Measurements from ENCODE around the gene RASD2.

The RASD2 gene

DNA sequence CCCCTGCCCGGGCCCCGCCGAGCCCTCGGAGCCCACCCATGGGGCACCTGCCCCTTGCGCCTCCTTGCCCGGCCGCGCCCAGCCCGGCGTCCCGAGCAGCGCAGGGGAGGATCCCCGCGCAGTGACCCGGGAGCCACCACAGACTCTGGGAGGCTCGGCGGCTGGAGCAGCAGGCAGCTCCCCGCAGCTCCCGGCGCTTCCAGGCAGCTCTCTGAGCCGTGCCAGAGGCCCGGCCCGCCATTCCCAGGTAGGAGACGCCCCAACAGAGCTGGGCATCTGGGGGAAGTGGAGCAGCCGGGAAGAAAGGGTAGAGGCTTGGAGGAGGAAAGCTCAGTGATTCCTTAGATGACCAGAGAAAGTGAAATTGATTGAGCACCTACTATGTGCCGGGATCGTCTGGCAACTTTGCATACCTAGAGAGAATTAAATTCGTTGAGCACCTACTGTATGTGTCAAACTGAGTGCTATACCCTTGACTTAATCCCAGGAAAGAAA lies 670 bp downstream of the RASD2 start:
- no peak for DNase-seq (ENCODE audit: low read depth, low spot score)

DNA sequence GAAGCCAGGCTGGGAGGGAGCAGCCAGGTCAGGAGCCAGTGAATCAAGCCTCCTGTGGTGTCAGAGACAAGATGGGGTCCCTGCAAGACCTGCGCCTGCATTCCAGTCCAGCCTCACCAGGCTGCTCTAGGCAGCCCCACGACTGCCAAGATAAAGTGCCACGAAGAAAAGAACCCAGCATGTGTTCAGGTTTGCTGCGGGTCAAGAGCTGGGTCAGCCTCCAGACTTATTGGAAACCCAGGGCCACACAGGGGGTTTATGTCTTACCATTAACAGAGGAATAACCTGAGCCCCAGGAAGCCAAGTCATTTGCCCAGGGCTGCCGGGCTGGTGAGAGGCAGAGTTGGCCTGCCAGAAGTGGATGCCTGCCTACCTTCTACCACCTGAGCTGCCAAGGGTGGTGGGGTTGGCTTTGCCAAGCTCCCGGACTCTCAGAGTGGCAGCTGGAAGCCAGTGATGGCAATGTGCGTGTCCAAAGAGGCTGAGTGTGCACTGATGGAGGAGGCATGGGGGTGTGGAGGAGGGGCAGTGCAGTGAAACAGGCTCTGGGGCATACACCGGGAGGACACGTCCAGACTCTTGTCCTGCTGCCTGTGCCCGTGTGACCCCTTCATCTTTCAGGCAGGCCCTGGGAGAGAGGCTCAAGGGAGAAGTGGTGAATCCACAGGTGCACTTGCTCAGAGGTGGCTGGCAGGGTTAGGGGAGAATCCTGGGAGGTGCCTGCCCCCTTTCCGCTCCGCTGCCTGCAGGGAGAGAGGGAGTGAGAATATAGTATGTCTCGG lies 1.7 kb downstream of the RASD2 start:
- no peak for DNase-seq (ENCODE audit: low read depth, low spot score)

- no peak for DNase-seq (ENCODE audit: low read depth, low spot score)
Observed at GRCh38 chr22:35542939-35543516, 2.4 kb downstream of the RASD2 start.

DNA sequence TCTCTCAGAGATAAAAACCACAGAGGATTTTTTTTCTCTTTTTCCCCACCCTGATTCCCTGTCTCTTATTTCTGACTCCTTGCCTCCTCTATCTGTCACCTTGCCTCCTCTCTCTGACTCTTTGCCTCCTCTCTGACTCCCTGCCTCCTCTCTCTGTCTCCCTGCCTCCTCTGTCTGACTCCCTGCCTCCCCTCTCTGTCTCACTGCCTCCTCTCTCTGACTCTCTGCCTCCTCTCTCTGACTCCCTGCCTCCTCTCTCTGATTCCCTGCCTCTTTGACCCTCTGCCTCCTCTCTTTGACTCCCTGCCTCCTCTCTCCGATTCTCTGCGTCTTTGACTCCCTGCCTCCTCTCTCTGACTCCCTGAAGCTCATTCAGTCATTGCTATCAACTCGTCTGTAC lies 3.1 kb downstream of the RASD2 start:
- no peak for DNase-seq (ENCODE audit: low read depth, low spot score)

- DNase-seq (ENCODE audit: low read depth, low spot score): no peak
Observed at GRCh38 chr22:35544189-35544588, 3.6 kb downstream of the RASD2 start.

DNA sequence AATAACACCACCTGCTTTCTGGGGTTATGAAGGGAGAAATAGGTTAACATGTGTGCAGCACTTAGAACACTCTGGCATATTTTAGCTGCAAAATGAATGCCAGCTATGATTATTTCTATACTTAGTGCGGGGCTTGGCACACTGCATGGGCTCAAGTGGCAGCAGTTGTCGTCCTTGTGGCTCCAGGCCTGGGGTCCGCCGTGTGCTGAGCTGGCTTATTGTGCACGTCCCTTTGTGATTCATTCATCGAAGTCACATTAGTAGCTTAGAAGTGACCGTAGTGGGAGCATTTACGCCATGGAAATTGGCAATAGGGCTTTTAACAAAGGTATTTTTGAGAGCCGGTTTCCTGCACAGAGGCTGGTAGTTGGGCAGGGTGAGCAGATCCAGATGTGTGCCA lies 4.2 kb downstream of the RASD2 start:
- no peak for DNase-seq (ENCODE audit: low read depth, low spot score)

- no peak for DNase-seq (ENCODE audit: low read depth, low spot score)
Observed at GRCh38 chr22:35546886-35547285, 6.3 kb downstream of the RASD2 start.

- no peak for DNase-seq (ENCODE audit: low read depth, low spot score)
Observed at GRCh38 chr22:35547987-35548721, 7.5 kb downstream of the RASD2 start.

DNA sequence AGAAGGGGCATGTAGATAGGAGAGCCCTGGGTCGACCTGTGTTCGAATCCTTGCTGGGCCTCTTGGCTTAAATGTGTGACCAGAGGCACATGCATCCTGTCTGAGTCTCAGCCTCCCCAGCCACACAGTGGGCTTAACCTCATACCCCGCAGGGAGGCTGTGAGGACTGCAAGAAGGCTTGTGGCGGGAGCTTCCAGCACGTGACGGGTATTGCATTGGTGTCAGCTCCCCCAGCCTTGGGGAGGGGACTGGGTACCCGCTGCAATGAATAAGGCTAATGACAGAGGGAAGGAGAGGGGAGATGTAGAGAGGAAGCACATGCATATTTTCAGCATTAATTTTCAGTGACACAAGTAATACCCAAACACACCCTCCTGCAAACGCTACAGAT lies 8.1 kb downstream of the RASD2 start:
- no peak for DNase-seq (ENCODE audit: low read depth, low spot score)

GRCh38 chr22:35549328-35549727 lies 8.7 kb downstream of the RASD2 start:
- DNase-seq (ENCODE audit: low read depth, low spot score): no peak

DNA sequence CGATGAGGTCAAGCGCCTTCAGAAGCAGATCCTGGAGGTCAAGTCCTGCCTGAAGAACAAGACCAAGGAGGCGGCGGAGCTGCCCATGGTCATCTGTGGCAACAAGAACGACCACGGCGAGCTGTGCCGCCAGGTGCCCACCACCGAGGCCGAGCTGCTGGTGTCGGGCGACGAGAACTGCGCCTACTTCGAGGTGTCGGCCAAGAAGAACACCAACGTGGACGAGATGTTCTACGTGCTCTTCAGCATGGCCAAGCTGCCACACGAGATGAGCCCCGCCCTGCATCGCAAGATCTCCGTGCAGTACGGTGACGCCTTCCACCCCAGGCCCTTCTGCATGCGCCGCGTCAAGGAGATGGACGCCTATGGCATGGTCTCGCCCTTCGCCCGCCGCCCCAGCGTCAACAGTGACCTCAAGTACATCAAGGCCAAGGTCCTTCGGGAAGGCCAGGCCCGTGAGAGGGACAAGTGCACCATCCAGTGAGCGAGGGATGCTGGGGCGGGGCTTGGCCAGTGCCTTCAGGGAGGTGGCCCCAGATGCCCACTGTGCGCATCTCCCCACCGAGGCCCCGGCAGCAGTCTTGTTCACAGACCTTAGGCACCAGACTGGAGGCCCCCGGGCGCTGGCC lies 11.0 kb downstream of the RASD2 start:
- no peak for DNase-seq (ENCODE audit: low read depth, low spot score)

- DNase-seq (ENCODE audit: low read depth, low spot score): peak; percentile 73
Observed at GRCh38 chr22:35552196-35552842, 11.7 kb downstream of the RASD2 start.

DNA sequence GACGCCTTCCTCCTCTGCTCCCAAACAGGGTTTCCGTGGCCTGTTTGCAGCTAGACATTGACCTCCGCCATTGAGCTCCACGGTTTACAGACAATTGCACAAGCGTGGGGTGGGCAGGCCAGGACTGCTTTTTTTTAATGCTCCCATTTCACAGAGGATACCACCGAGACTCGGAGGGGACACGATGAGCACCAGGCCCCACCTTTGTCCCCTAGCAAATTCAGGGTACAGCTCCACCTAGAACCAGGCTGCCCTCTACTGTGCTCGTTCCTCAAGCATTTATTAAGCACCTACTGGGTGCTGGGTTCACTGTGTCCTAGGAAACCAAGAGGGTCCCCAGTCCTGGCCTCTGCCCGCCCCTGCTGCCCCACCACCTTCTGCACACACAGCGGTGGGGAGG lies 12.2 kb downstream of the RASD2 start:
- DNase-seq (ENCODE audit: low read depth, low spot score): no peak

- no peak for DNase-seq (ENCODE audit: low read depth, low spot score)
Observed at GRCh38 chr22:35553341-35553740, 12.7 kb downstream of the RASD2 start.

DNA sequence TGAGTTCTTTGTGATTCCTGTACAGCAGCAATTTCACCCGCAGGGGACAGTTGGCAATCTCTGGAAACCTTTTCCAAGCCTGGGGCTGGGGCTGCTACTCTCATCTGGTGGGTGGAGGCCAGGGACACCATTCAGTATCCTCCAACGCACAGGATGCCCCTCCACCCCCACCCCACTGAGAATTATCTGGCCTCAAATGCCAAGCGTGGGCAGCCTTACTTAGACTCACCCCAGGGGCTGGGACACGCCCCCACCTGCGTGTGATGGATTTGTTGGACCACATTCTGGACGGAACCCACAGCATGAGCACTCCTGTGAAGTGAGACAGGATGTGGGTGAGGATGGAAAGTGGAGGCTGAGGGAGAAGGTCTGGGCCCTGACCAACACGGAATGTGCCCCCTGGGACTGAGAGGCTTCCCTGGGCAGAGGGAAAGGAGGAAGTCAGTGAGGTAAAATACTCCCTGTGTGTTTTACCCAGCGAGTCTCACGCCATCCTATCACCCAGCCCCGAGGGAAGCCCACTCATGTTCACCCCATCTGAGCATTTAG lies 13.7 kb downstream of the RASD2 start:
- no peak for DNase-seq (ENCODE audit: low read depth, low spot score)

GRCh38 chr22:35555483-35555890 lies 14.9 kb downstream of the RASD2 start:
- no peak for DNase-seq (ENCODE audit: low read depth, low spot score)

- no peak for DNase-seq (ENCODE audit: low read depth, low spot score)
Observed at GRCh38 chr22:35555946-35556547, 15.4 kb downstream of the RASD2 start.

- DNase-seq (ENCODE audit: low read depth, low spot score): no peak
Observed at GRCh38 chr22:35556666-35557065, 16.0 kb downstream of the RASD2 start.

GRCh38 chr22:35558031-35558430 lies 17.4 kb downstream of the RASD2 start:
- DNase-seq (ENCODE audit: low read depth, low spot score): no peak

DNA sequence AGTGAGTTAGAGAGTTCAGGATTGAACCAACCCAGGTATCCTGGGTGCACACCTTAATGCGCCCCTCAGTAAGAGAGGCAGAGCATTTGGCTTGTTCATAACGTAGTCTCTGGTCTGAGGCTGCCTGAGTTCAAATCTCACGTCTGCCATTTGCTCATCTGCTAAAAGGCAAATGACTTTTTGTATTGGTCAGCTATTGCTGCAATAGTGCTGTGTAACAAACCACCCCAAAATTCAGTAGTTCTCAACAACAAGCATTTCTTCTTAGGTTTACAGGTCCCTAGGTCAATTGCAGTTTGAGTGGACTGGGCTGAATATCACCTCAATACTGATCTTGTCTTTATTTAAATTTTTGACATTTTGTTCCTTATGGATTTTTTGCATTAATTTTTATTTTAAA lies 18.1 kb downstream of the RASD2 start:
- no peak for DNase-seq (ENCODE audit: low read depth, low spot score)
